CD1c-positive myeloid dendritic cell (primary cell): ENCODE data around the gene FBXL17.
"Not testable (repeated sequence)": the region's sequence is repeated elsewhere in the genome, so short reads cannot be mapped to it uniquely, and the experiment has no call there.

Source experiments
- DNase-seq: peaks from one replicate; pipeline ENCODE4 v3.0.0-alpha.2; 2016; ENCODE audit errors: extremely low spot score

FBXL17 gene

DNA sequence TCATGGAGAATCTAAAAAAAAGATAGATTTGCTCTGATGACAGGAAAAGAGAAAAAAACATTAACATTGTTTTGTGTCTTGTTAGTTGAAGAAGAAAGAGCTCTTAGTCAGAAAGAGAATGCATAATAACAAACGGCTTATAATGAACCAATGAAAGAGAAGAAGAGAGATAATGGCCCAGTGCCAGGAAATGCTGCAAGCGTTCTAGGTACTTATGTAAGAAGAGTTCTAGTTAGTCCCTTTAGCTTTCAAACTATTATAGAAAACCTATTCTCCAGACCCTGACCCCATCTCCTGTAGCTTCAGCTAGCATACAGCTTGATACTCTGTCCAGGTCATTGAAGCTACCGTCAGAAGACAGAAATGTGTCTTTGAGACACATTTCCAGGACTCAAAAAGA is 70.2 kb downstream of the FBXL17 start:
- no peak for DNase-seq

DNA sequence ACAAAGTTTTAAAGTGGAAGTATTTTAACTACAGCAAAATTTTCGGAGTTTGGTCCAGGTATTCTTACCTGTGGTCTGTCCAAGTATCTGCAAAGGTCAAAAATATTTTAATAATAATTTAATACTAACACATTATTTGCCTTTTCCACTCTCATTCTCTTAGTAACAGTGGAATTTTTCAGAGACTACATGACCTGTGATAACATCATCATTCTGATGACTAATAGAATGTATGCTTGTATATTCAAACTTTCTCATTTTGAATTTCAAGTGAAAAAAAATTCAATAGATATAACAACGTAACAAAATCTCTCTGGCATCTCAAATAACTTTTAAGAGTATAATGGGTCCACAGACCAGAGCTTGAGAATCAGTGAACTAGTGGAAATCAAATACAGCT is 78.3 kb downstream of the FBXL17 start:
- DNase-seq: no peak

DNA sequence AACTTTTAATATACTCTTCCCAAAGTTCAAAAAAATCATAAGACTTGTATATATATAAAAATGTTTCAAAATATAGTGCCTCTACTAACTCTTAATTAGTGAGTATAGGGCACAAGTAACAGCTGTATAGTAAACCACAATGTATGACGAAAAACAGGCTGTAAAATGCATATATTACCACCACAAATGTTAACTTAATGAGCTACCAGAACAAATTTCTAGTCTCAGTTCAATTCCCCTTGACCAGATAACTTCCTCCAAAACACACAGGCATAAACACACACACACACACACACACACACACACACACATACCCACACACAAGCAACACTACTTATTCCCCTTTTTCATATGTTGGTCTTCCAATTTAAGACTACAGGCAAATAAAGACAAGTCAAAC is 78.8 kb downstream of the FBXL17 start:
- DNase-seq: peak; percentile 29

DNA sequence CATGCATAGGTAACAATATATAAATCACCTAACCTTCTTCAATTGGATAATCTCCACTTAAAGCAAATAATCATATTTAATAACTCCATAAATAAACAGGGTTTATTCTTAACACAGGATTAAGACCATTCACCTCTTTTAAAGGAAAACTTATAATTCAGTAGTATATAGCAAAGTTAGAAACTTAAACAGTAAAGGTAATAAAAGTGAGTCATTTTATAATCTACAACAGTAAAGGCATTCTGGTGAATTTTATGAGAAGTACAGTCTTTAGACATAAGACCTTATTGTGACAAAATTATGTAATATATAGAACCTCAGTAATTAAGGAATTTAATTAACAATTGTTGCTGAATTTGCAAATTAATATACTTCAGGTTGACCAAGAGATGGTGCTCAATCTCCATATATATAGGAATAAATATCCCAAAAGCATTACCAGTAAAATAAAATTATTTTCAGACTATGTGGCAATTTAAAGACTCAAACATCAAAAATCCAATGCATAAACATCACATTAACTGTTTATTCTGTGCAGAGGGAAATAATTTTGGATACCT is 84.8 kb downstream of the FBXL17 start:
- DNase-seq: no peak

DNA sequence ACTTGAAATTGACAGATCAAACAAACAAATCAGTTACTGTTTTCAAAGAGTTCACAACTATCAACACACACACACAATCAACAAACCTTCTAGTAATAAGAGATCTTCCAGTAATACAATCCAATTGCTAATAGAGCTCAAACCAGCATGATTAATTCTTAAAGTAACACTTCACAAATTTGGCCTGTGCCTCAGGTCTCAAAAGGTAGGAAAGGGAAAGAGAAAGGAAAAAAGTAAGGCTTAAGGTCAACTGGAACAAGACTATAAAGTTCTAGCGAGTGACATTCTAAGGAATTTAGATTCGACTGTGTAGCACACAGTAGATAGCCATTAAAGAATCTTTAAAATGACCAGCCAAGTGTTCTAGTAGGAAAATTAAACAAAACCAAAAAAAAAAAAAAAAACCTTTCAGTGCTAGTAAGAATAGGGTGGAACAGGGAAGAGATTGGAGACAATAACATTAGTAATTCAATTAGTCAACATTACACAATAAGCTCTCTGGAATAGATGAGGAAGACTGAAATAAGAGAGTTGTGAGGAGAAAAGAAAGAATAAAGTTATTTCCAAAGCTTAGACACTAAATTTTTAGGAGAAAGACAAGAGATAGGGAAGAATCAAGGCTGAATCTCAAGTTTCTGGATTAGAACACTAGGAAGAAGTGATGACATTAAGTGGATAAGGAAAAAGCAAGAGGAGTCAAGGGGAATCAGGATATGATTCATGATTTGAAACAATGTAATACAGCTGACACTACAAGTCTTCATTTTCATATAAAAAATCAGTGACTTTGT is 86.1 kb downstream of the FBXL17 start:
- DNase-seq: no peak

DNA sequence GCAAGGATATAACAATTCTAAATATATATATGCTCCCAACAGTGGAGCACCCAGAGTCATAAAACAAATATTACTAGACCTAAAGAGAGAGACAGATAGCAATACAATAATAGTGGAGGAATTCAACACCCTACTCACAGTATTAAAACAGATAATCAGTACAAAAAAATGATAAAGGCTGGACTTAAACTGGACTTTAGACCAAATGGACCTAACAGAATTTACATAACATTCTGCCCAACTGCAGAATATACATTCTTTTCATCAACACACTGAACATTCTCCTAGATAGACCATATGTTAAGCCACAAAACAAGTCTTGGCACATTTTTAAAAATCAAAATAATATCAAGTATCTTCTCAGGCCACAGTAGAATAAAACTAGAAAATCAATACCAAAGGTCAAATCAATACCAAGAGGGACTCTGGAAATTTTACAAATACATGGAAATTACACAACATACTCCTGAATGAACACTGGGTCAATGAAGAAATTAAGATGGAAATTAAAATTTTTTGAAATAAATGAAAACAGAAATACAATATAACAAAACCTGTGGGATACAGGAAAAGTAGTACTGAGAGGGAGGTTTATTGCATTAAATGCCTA is 100.8 kb downstream of the FBXL17 start:
- DNase-seq: no peak

DNA sequence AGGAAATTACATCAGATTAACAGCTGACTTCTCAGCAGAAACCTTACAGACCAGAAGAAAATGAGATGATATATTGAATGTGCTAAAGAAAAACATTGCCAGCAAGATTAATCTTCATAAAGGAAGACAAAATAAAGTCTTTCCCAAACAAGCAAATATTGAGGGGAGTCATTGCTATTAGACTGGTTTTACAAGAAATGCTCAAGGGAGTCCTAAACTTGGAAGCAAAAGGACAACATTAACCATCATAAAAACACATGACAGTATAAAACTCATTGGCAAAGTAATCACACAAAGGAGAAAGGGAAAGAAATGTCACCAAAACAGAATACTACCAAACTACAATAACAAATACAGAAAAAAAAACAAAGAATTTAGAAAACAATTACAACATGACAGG is 101.7 kb downstream of the FBXL17 start:
- DNase-seq: no peak

- no peak for DNase-seq
Measured at GRCh38 chr5:108278285-108279240, 103.3 kb downstream of the FBXL17 start.

GRCh38 chr5:108276187-108277050 is 105.5 kb downstream of the FBXL17 start:
- DNase-seq: no peak

- DNase-seq: not testable (repeated sequence)
Measured at GRCh38 chr5:108274080-108274479, 107.8 kb downstream of the FBXL17 start.

GRCh38 chr5:108271127-108271526 is 110.8 kb downstream of the FBXL17 start:
- no peak for DNase-seq

DNA sequence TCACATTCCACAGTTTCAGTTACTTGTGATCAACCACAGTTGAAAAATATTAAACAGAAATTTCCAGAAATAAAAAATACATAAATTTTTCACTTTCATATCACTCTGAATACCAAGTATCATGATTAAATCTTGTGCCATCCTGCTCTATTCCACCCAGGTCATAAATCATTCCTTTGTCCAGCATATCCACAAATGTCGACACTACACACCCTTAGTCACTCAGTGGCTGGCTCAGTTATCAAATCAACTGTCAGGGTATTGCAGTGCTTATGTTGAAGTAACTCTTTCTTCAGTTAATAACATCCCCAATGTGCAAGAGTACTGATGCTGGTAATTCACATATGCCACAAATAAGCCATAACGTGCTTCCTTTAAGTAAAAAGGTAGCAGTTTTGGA is 115.7 kb downstream of the FBXL17 start:
- no peak for DNase-seq

GRCh38 chr5:108264533-108264932 is 117.4 kb downstream of the FBXL17 start:
- no peak for DNase-seq

DNA sequence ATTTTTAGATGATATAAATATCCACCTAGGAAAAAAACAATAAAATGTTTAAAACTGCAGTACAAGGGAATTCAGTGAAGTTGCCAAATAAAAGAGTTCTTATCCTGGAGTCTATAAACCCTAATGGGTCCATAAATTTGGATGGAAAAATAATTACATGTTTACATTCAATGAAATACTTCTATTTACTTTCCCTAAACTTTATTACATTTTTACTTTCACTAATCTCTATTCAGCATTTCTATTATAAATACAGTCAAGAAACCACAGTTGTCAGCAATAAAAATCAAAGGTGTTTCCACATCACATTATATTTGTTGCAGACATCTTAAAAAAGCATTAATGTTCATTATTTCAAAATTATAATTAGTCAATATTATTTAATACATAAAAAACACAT is 118.6 kb downstream of the FBXL17 start:
- no peak for DNase-seq

- no peak for DNase-seq
Measured at GRCh38 chr5:108260858-108261170, 121.1 kb downstream of the FBXL17 start.

- peak; percentile 67 for DNase-seq
Measured at GRCh38 chr5:108260117-108260857, 121.6 kb downstream of the FBXL17 start.

DNA sequence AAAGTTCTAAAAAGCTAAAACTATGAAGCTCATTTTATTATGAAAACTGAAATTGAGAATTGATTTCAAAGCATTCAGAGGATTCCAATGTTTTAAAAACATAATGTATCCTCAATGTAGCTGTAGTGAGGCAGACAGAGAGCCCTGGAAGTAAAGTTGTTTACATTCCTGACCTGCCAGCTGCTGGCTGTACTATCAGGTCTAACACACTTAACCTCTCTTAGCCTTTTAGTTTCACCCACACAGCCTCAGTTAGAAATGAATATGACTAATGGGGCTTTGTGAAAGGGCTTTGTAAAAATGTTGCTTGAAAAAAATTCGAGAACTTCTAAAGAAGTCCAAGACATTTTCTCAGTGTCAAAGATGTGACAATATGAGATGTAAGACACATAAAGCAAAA is 122.6 kb downstream of the FBXL17 start:
- no peak for DNase-seq

DNA sequence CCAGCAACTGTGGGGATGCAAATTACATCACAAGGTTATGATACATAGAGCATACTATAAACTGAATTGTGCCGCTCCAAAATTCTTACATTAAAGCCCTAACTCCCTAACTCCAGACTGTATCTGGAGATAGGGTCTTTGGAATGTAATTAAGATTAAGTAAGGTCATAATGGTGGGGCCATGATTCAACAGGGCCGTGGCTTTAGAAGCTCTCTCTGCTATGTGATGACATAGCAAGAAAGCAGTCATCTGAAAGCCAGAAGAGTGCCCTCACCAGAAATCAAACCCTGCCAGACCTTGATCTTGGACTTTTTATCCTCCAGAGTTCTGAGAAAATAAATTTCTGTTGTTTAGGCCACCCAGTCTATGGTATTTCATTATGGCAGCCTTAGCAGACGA is 123.9 kb downstream of the FBXL17 start:
- DNase-seq: no peak

GRCh38 chr5:108255468-108255867 is 126.4 kb downstream of the FBXL17 start:
- DNase-seq: no peak

DNA sequence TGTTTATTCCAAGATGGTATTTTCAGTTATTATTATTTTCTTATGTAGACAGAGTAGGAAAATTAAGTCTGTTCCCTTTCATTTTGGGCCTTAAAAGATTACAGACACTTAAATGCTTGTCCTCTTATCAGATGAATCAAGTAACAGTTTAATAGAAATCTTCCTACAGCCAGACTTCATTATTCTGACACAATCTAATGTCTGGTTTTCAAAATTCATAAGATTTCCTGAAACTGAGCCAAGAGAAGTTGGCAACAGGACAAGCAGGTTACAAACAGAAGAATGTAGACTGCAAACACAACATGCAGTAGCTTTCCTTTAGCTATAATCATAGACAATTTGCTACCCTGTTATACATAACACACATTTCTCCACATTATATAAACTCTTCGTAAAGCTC is 130.5 kb downstream of the FBXL17 start:
- no peak for DNase-seq
